ENCODE measurements around the gene HTATSF1. TPM values are rescaled to one million over a fixed set of nuclear protein-coding genes. Genes with fewer than 3 reads are reported as not detected.

HTATSF1 gene
- polyA plus RNA-seq, 10 donors: 83.6 to 114 (median 90.1) TPM

- DNase-seq: no peak
Measured at GRCh38 chrX:136491832-136492231, 5.6 kb upstream of the HTATSF1 start.

DNA sequence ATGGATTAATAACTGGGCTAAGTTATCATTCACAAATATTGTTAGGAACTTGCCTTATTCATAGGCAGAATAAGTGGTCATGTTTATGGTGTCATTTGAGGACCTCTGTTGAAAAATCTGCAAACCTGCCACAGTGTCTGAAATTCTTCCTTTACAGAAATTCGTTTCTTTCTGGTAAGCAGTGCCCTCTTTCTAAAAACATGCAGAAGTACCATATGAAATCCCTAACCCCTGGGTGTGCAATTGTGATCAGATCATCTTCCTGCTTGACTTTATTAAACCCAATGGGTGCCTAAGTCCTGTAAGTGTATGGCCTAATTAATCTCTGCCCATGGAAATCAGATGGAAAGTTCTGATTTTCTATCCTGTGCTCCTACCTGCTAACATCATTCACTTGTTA, 4.4 kb upstream of the HTATSF1 start:
- no peak for DNase-seq

DNA sequence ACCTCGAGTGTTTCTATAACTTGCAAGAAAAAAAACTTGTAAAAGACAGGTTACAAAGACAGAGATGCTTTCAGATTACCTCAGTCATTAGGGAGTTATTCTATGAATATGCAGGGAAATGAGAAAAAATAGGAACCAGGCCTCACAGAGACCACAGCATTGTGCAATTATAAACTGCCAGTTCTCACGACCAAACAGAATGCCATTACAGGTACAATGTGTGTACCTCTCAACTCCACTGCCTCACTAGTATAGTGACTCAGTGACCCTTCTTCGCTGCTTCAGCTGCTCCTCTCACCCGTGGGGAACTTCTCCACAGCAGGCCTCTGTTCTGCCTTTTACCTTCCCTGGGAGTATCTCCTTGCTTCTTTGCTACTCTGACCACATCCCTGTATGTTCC, 2.3 kb upstream of the HTATSF1 start:
- no peak for DNase-seq

DNA sequence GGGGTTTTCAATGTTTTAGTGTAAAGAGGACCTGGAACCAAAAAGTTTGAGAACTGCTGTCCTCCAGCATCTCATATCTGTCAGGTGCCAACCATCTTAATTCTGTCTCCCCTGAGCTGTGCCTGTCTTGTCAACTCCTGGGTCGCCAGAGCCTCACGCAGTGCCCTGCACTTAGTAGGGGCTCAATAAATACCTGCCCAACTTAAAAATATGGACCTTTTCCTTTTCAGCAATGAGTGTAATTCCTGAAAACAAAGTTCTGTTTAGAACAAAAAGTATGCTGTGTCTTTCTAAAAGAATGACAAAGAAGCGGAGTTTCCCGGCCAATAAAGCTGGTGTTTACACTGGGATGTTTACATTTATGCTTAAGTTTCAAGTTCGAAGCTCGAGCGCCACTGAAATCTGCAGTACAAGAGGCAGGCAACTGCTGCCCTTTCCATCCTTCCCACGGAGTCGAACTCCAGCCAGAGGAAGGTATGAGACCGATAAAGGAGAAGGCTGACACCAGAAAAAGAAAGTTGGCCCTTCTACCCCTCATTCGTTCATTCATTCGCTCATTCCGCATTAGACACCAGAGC, 1.1 kb upstream of the HTATSF1 start:
- no peak for DNase-seq

GRCh38 chrX:136496764-136497555, 432 bp upstream of the HTATSF1 start:
- peak; percentile 83 to 95 (median 88) for DNase-seq

- no peak for DNase-seq
Measured at GRCh38 chrX:136519069-136519468, 21.7 kb downstream of the HTATSF1 start.

GRCh38 chrX:136523770-136524169, 26.4 kb downstream of the HTATSF1 start:
- DNase-seq: no peak

GRCh38 chrX:136525738-136526606, 28.6 kb downstream of the HTATSF1 start:
- peak; percentile 86 to 92 (median 89) for DNase-seq

DNA sequence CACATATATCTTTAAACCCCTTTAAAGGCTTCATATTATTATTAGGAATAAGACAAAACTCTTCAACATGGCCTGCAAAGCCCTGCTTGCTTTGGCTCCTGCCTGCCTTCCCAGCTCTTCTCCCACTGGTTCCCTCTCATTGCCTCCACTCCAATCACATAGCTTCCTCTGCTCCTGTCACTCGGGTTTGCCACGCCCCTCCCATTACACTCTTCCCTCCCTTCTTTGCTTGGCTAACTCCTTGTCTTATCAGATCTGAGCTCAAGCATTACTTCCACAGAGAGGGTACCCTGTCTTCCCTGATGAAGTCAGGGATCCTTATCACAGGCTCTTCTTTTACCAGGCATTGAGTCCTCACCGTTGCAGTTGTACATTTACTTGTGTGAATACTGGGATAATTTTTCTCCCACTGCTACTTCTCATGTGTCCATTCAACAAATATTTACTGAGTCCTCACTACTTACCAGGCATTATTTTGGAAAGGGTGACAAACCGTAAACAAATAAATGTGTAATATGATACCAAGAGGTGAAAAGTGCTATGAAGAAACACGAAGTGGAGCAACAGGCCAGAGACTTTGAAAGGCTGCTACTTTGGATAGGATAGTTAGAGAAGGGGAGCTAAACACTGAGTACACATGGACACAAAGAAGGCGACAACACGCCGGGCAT, 31.4 kb downstream of the HTATSF1 start:
- no peak for DNase-seq

GRCh38 chrX:136529795-136530194, 32.4 kb downstream of the HTATSF1 start:
- no peak for DNase-seq

- DNase-seq: no peak
Measured at GRCh38 chrX:136531951-136532350, 34.6 kb downstream of the HTATSF1 start, which contains the start of gene VGLL1. TSS of gene VGLL1 (plus strand) at chrX:136532215. CDS start at chrX:136536021, 3,806 bp downstream.

GRCh38 chrX:136534131-136534530, 36.7 kb downstream of the HTATSF1 start:
- no peak for DNase-seq

DNA sequence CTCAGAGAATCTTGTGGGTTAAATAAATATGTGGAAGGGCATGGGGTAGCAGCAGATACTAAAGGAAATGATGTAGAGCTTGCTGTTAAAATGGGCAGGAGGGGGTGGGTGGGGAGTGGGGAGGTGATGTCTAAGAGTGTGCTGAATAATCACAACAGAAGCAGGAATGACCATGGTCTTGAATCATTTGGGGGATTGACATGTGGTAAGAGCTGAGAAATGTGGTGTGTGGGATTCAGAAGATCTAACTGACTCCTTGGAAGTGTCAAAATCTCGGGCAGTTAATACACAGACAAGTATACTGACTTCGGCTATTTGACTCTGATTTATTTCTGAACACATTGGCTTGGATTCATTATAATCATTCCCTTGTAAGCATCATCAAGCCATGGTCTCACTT, 41.4 kb downstream of the HTATSF1 start:
- DNase-seq: no peak

DNA sequence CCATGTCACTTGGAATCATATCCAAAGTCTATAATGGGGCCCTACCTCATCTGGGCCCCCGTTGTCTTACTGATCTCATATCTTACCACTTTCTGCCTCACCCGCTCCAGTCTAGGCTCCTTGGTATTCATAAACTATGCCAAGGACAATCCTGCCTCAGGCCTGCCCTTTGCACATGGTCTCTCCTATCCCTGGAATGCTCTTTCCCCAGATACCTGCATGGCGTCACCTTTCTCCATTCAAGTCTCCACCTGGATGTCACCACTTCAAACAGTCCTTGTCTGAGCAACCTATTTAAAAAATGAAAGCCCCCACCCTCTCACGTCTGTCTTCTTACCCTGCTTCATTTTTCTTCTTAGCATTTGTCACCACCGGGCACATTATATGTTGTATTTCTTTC, 42.8 kb downstream of the HTATSF1 start:
- DNase-seq: no peak

DNA sequence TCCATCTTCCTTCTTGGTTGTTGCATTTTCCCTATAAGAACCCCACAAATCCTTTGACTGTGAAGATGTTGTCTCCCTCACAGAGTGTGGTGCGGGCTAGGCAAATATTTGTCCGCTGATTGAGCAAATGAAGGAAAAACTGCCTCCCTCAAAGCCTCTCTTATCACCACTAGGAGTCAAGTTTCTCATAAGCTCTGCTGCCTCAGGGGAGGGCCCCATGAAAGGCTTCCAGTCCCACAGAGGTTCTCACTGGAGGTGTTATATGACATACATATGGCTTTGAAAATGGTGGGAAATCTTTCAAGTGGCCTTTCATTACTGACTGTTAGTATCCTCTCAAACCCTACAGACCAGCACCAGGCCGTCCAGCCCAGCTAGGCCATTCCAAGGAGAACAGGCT, 43.9 kb downstream of the HTATSF1 start:
- DNase-seq: no peak

DNA sequence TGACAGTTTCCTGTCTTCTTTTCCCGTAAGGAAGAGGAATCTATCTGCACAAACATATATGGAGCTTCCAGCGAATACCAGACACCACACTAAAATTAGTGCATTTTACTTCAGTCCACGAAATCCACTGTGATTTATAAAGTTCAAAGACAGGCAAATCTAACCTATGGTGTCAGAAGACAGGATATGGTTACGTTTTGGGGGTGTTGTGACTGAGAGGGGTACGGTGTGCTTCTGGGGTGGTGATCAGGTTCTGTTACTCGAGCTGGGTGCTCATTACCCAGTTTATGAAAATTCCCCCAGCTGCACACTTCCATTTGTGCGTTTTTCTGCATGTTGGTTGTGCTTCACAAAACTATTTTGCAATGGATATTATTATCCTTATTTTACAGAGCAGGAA, 44.9 kb downstream of the HTATSF1 start:
- no peak for DNase-seq

- DNase-seq: no peak
Measured at GRCh38 chrX:136546371-136546781, 49.0 kb downstream of the HTATSF1 start.

DNA sequence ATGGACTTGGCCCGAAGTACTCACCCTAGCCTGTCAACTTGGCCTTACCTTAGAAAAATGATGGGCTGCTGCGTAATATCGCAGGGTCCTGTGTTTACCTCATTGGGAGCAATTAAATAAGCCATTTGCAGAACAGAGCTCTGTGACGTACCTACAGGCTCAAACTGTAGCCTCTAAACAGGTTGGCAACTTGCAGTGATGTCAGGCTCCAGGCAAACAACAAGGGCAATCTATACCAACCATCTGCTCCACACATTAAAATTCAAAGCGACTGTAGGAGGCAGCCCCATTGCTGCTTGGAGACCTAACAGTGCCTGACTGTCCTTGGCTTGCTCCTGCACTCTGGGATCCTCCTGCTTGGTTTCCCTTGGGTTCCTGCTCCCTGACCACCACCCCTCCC, 51.8 kb downstream of the HTATSF1 start:
- no peak for DNase-seq

- DNase-seq: no peak
Measured at GRCh38 chrX:136551410-136551809, 54.0 kb downstream of the HTATSF1 start.

DNA sequence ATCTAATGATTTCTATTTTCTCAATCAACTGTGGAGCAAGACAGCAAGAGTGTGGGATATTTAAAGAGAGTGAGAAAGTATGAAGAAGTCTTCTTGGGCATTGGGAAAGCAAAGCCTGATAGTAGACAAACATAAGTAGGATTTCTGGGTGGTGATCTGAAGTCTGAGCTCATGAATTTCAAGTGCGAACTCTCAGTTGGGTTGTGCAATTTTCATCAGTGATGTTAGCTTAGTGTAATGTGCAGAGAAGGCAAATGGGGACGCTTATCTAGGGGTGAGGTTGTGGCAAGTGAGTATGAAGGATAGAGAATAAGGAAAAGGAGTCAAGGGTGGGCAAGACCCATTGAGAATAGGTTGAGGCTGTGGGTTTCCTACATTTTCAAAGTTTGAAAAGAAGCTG, 58.3 kb downstream of the HTATSF1 start:
- no peak for DNase-seq
